GM13976 (cell line): Measurements from ENCODE around the gene EYS.

Source experiments
- DNase-seq: peaks from one replicate; pipeline ENCODE4 v3.0.0; 2012; ENCODE audit warnings: low spot score
- in situ Hi-C: fragments of 300-500 bp; cut with MboI; formaldehyde crosslinking; loops from one replicate; pipeline ENCODE4 v1.12.0; 2022; ENCODE audit warnings: low sequenced_read_pairs, mixed read lengths, inconsistent platforms; ENCODE audit not compliant: unreplicated experiment
- TF ChIP-seq, protein P1 (sequence below): IDR thresholded peaks from 2 replicates; pipeline ENCODE4 v1.5.1; 2012; ENCODE audit warnings: borderline replicate concordance, mild to moderate bottlenecking; ENCODE audit not compliant: insufficient read depth; ENCODE audit errors: extremely low read depth, missing control alignments, control extremely low read depth

Gene EYS

GRCh38 chr6:63886341-63886740, 1820.7 kb downstream of the EYS start:
- TF ChIP-seq, protein P1, sequence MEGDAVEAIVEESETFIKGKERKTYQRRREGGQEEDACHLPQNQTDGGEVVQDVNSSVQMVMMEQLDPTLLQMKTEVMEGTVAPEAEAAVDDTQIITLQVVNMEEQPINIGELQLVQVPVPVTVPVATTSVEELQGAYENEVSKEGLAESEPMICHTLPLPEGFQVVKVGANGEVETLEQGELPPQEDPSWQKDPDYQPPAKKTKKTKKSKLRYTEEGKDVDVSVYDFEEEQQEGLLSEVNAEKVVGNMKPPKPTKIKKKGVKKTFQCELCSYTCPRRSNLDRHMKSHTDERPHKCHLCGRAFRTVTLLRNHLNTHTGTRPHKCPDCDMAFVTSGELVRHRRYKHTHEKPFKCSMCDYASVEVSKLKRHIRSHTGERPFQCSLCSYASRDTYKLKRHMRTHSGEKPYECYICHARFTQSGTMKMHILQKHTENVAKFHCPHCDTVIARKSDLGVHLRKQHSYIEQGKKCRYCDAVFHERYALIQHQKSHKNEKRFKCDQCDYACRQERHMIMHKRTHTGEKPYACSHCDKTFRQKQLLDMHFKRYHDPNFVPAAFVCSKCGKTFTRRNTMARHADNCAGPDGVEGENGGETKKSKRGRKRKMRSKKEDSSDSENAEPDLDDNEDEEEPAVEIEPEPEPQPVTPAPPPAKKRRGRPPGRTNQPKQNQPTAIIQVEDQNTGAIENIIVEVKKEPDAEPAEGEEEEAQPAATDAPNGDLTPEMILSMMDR: no peak
- DNase-seq: no peak
- in situ Hi-C loops: no loop called here

DNA sequence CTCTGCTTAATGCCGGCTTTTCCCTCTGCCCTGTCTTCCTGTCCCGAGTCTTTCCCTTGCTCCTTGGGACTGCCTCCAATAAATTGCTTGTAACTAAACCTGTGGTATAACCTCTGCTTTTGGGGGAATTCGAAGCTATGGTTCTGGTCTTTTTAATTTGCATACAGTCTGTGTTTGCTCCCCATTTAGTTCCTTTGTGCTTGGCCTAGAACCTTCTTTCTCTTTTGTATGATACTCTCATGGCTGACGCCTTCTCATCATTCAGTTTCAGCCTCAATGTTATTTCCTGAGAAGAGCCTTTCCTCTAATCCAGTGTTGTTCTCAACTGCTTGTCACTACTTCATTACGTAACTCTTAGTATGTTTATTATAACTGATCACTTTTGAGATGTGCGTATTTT, 1823.4 kb downstream of the EYS start:
- in situ Hi-C loops: no loop called here
- TF ChIP-seq, protein P1: peak; percentile 5
- DNase-seq: no peak

GRCh38 chr6:63882208-63882607, 1824.8 kb downstream of the EYS start:
- in situ Hi-C loops: no loop called here
- TF ChIP-seq, protein P1: no peak
- DNase-seq: no peak

DNA sequence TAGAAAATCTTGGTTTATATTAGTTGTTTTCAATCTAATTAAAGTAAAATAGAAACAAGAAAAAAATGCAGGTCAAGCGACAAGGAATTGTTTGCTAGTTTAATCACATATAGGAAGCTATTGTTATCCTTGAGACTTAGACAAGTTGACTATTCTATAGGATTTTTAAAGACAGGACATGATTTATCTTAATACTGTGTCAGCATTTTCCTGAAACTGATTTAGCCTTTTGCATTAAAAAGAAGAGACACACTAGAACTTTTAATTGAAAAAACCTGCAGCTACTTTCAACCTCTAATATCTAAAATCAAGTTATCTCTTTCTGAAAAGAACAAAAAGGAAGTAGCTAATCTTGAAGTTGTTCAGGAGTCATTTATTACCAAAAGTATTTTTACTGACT, 1825.2 kb downstream of the EYS start:
- DNase-seq: no peak
- TF ChIP-seq, protein P1: no peak
- in situ Hi-C loops: no loop called here

DNA sequence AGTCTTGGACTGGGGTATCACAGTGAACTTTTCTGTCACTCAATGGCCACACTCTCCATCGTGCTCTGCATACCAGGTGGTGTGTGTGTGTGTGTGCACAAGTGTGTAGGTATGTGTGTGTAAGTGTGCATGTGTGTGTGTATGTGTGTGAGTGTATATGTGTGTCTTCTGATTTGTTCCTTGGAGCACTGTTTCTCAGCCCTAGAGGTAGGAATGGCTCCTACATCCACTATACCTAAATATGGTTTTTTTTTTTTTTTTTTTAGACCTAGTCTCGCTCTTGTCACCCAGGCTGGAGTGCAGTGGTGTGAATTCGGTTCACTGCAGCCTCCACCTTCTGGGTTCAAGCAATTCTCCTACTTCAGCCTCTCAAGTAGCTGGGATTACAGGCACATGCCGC, 1834.8 kb downstream of the EYS start:
- no peak for DNase-seq
- TF ChIP-seq, protein P1: no peak
- in situ Hi-C loops: no loop called here

GRCh38 chr6:63868351-63868750, 1838.7 kb downstream of the EYS start:
- in situ Hi-C loops: no loop called here
- no peak for DNase-seq
- TF ChIP-seq, protein P1: no peak

- no peak for DNase-seq
- in situ Hi-C loops: no loop called here
- TF ChIP-seq, protein P1: no peak
Measured at GRCh38 chr6:63864671-63865318, 1842.2 kb downstream of the EYS start.
